HL-60 (cell line): ENCODE measurements around the gene AKR1C2.

Experiments
- CTCF ChIP-seq: IDR thresholded peaks from one replicate; pipeline ENCODE4 v1.5.1; 2011; ENCODE audit warnings: low read length, control low read depth, inconsistent platforms; ENCODE audit not compliant: insufficient read depth
- GABPA ChIP-seq: IDR thresholded peaks from 2 replicates; pipeline ENCODE4 v1.6.1; 2012; ENCODE audit warnings: low read depth
- POLR2AphosphoS5 ChIP-seq: IDR thresholded peaks from 2 replicates; pipeline ENCODE4 v1.6.1; 2012; ENCODE audit warnings: low read depth
- REST ChIP-seq: IDR thresholded peaks from 2 replicates; pipeline ENCODE4 v1.6.1; 2012; ENCODE audit warnings: low read depth; ENCODE audit not compliant: insufficient replicate concordance
- SPI1 ChIP-seq: IDR thresholded peaks from 2 replicates; pipeline ENCODE4 v1.6.1; 2012; ENCODE audit warnings: low read depth, mild to moderate bottlenecking, borderline replicate concordance

DNA sequence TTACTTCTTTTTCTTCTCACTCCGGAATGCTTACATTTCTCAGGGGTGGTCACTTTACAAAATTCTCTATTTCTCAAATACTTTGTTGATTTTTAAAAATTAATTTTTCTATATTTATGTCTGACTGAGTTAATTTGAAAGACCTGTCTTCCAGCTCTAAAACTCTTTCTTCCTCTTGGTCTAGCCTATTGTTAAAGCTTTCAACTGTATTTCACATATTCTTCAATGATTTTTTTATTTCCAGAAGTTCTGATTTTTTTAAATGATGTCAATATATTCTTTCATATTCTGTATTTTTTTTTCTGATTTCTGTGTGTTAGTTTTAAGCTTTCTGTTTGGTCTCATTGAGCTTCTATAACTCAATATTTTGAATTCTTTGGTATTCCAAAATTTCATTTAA, 27.3 kb upstream of the AKR1C2 start:
- TF ChIP-seq REST (no peak), CTCF (no peak), POLR2AphosphoS5 (no peak), GABPA (no peak), SPI1 (no peak)
